GM23338 (cell line): ENCODE data around the gene AKNA. TPM values are rescaled to one million over a fixed set of nuclear protein-coding genes. Genes with fewer than 3 reads are reported as not detected.

ENCODE experiments used
- ATAC-seq: fragments of 200-7000 bp; cut with Tn5 transposase; 3 replicates; pipeline ENCODE4 v1.9.1; 2020
- DNase-seq: peaks from one replicate; pipeline ENCODE4 v3.0.0-alpha.2; 2015; ENCODE audit warnings: low spot score
- H2AFZ ChIP-seq: fragments of 200-600 bp; sonication (generic); 2 replicates; pipeline ENCODE4 v1.8.0; 2016; ENCODE audit warnings: antibody characterized with exemption, mild to moderate bottlenecking, moderate library complexity
- H3F3A ChIP-seq: fragments of 200-600 bp; sonication (generic); replicated peaks from 2 replicates; pipeline ENCODE4 v1.8.0; 2017; ENCODE audit warnings: antibody characterized with exemption, mixed run types, low read depth
- H3K27ac ChIP-seq: fragments of 200-600 bp; sonication (generic); 2 replicates; pipeline ENCODE4 v1.6.1; 2016; ENCODE audit warnings: low read depth
- H3K27me3 ChIP-seq: fragments of 200-600 bp; sonication (generic); 2 replicates; pipeline ENCODE4 v1.8.0; 2016; ENCODE audit warnings: mild to moderate bottlenecking, mixed run types, moderate library complexity; ENCODE audit not compliant: insufficient read depth
- H3K36me3 ChIP-seq: fragments of 200-600 bp; sonication (generic); 2 replicates; pipeline ENCODE4 v1.8.0; 2016; ENCODE audit warnings: mild to moderate bottlenecking; ENCODE audit not compliant: insufficient read depth
- H3K4me1 ChIP-seq: fragments of 200-600 bp; sonication (generic); 2 replicates; pipeline ENCODE4 v1.8.0; 2016; ENCODE audit warnings: mild to moderate bottlenecking, moderate library complexity; ENCODE audit not compliant: insufficient read depth
- H3K4me2 ChIP-seq: fragments of 200-600 bp; sonication (generic); 2 replicates; pipeline ENCODE4 v1.7.1; 2017; ENCODE audit warnings: mixed run types
- H3K4me3 ChIP-seq: fragments of 200-600 bp; sonication (generic); 2 replicates; pipeline ENCODE4 v1.6.1; 2016; ENCODE audit warnings: mixed run types
- H3K79me2 ChIP-seq: fragments of 200-600 bp; sonication (generic); replicated peaks from 2 replicates; pipeline ENCODE4 v1.8.0; 2017; ENCODE audit warnings: mild to moderate bottlenecking; ENCODE audit not compliant: insufficient read depth
- H3K9me2 ChIP-seq: fragments of 200-600 bp; sonication (generic); 2 replicates; pipeline ENCODE4 v1.8.0; 2017; ENCODE audit not compliant: insufficient read depth
- H4K20me1 ChIP-seq: fragments of 200-600 bp; sonication (generic); replicated peaks from 2 replicates; pipeline ENCODE4 v1.8.0; 2017; ENCODE audit warnings: mild to moderate bottlenecking; ENCODE audit not compliant: insufficient read depth
- H3K27ac Mint-ChIP-seq: 2 replicates; pipeline ENCODE4 v1.8.0; 2020; ENCODE audit warnings: inconsistent platforms, mild to moderate bottlenecking, moderate library complexity, mixed read lengths
- H3K27me3 Mint-ChIP-seq: 3 replicates; pipeline ENCODE4 v1.8.0; 2022; ENCODE audit warnings: low read depth, mild to moderate bottlenecking, moderate library complexity, mixed read lengths, inconsistent platforms; ENCODE audit not compliant: insufficient read depth, poor library complexity
- H3K36me3 Mint-ChIP-seq: 3 replicates; pipeline ENCODE4 v1.8.0; 2021; ENCODE audit warnings: low read depth, mild to moderate bottlenecking, inconsistent platforms, moderate library complexity, mixed read lengths
- H3K4me1 Mint-ChIP-seq: 3 replicates; pipeline ENCODE4 v1.8.0; 2020; ENCODE audit warnings: mild to moderate bottlenecking, inconsistent platforms, mixed read lengths
- H3K4me3 Mint-ChIP-seq: 3 replicates; pipeline ENCODE4 v1.8.0; 2021; ENCODE audit warnings: moderate library complexity, mild to moderate bottlenecking, inconsistent platforms, mixed read lengths
- H3K9me3 Mint-ChIP-seq: 3 replicates; pipeline ENCODE4 v1.8.0; 2020; ENCODE audit warnings: moderate library complexity, mild to moderate bottlenecking, inconsistent platforms, mixed read lengths
- ETS1 ChIP-seq: IDR thresholded peaks from 2 replicates; pipeline ENCODE4 v1.6.1; 2016; ENCODE audit warnings: antibody characterized with exemption
- EZH2 ChIP-seq: fragments of 200-600 bp; sonication (generic); IDR thresholded peaks from one replicate; pipeline ENCODE4 v1.8.0; 2017; ENCODE audit warnings: antibody characterized with exemption, mild to moderate bottlenecking, low read depth; ENCODE audit not compliant: unreplicated experiment
- NANOG ChIP-seq: IDR thresholded peaks from 2 replicates; pipeline ENCODE4 v1.6.1; 2016; ENCODE audit warnings: antibody characterized with exemption, borderline replicate concordance
- ZNF114 ChIP-seq: fragments of 250-450 bp; sonication (Bioruptor Pico); IDR thresholded peaks from 2 replicates; pipeline ENCODE4 v1.5.0; 2020; ENCODE audit warnings: mild to moderate bottlenecking, moderate library complexity
- ZNF331 ChIP-seq: fragments of 250-450 bp; sonication (Bioruptor Pico); IDR thresholded peaks from 2 replicates; pipeline ENCODE4 v1.5.0; 2020; ENCODE audit warnings: low read depth, mild to moderate bottlenecking, moderate library complexity
- ZNF462 ChIP-seq: fragments of 250-450 bp; sonication (Bioruptor Pico); IDR thresholded peaks from 2 replicates; pipeline ENCODE4 v1.5.0; 2020; ENCODE audit warnings: mild to moderate bottlenecking, moderate library complexity
- polyA plus RNA-seq: library from polyadenylated mRNA; unstranded; fragments of >200 nt; fragmentation: Nextera tagmentation; extraction: Ambion mirVana; gene quantifications from 2 replicates; pipeline ENCODE4 v1.2.1, GENCODE V29; 2016
- total RNA-seq: library from RNA; depleted of rRNA; stranded (reverse); fragments of >200 nt; shearing (Covaris generic); gene quantifications from 2 replicates; pipeline ENCODE4 v1.2.3, GENCODE V29; 2014

The AKNA gene
- total and polyA plus RNA-seq, 2 experiments from 2014 or later: 9.0 to 28.1 TPM

GRCh38 chr9:114378016-114378415 lies 9.8 kb downstream of the AKNA start (continued):
- no peak for TF ChIP-seq ZNF462 (CRISPR knock-in tag)
- TF ChIP-seq EZH2: no peak
- TF ChIP-seq ZNF114 (CRISPR knock-in tag): no peak
- TF ChIP-seq ZNF331: no peak
- TF ChIP-seq ETS1: no peak

- H3K4me3 ChIP-seq: no peak overlapping the region
- H3K9me2 ChIP-seq: no peaks in the 10 kb centered on the region
- H2AFZ ChIP-seq: no peak overlapping the region
- peaks cover 35% of the 10 kb centered on the region; the same call in 1 of the 2 replicates for H3K4me1 ChIP-seq
- no peaks in the 10 kb centered on the region for H3K27me3 ChIP-seq
- H3K36me3 ChIP-seq: no peaks in the 10 kb centered on the region
- H3K79me2 ChIP-seq: no peaks in the 10 kb centered on the region
- Mint-ChIP-seq H3K4me3 (no peak overlapping the region), H3K27me3 (peaks cover 10% of the 10 kb centered on the region), H3K36me3 (peaks cover 58% of the 10 kb centered on the region), H3K4me1 (peaks cover 40% of the 10 kb centered on the region), H3K9me3 (no peaks in the 10 kb centered on the region), H3K27ac (no peak overlapping the region)
- no peaks in the 10 kb centered on the region for H3F3A ChIP-seq
- no peak for ATAC-seq
- H3K27ac ChIP-seq: no peak overlapping the region
- H4K20me1 ChIP-seq: no peaks in the 10 kb centered on the region
- no peak for DNase-seq
- H3K4me2 ChIP-seq: no peak overlapping the region
- TF ChIP-seq NANOG (no peak), EZH2 (no peak), ZNF462 (CRISPR knock-in tag) (no peak), ZNF331 (no peak)
Observed at GRCh38 chr9:114376586-114377445, 11.0 kb downstream of the AKNA start.
